Thoracic aorta (tissue), 2 donors: Measurements from ENCODE around the gene KIF7. TPM values are rescaled to one million over a fixed set of nuclear protein-coding genes. Genes with fewer than 3 reads are reported as not detected.

ENCODE experiments used
- ATAC-seq: fragments of 150-250 bp; one replicate; pipeline ENCODE4 v1.8.0; 2017; ENCODE audit warnings: low read depth; ENCODE audit not compliant: insufficient number of reproducible peaks, low FRiP score
- DNase-seq: peaks from one replicate; pipeline ENCODE4 v3.0.0-alpha.2; 2020; ENCODE audit warnings: low spot score
- H3K27ac ChIP-seq, 2 donors: fragments of 200-600 bp; sonication (generic); 1 replicate in 1 of 2; 2 replicates in 1 of 2; pipeline ENCODE4 v1.5.1; 2016; ENCODE audit warnings: mild to moderate bottlenecking in 2 of 2, moderate library complexity in 2 of 2
- H3K27me3 ChIP-seq: fragments of 200-600 bp; sonication (generic); replicated peaks from 2 replicates; pipeline ENCODE4 v1.6.0; 2016; ENCODE audit warnings: mild to moderate bottlenecking; ENCODE audit not compliant: insufficient read depth
- H3K36me3 ChIP-seq: fragments of 200-600 bp; sonication (generic); one replicate; pipeline ENCODE4 v1.5.1; 2016
- H3K4me1 ChIP-seq, 2 donors: fragments of 200-600 bp; sonication (generic); 1 replicate in 1 of 2; 2 replicates in 1 of 2; pipeline versions ENCODE4 v1.5.1 to v1.6.0; 2016; ENCODE audit warnings: low read depth in 2 of 2, mild to moderate bottlenecking in 1 of 2; ENCODE audit not compliant: control insufficient read depth in 1 of 2
- H3K4me3 ChIP-seq: fragments of 200-600 bp; sonication (generic); 2 replicates; pipeline ENCODE4 v1.5.1; 2016; ENCODE audit warnings: mild to moderate bottlenecking
- H3K9me3 ChIP-seq: fragments of 200-600 bp; sonication (generic); 2 replicates; pipeline ENCODE4 v1.5.1; 2016
- total RNA-seq, 2 donors: library from RNA; depleted of rRNA; stranded (reverse); fragments of >200 nt; gene quantifications; one replicate each; pipeline versions ENCODE4 v1.1.0 to v1.2.3, GENCODE V29; 2016
- TF ChIP-seq, protein P1 (sequence below): fragments of 200-600 bp; sonication (generic); IDR thresholded peaks from one replicate; pipeline ENCODE4 v1.5.1; 2019; ENCODE audit warnings: antibody characterized with exemption

The KIF7 gene
- total RNA-seq, 2 donors from 2014 or later = 26.4 to 28.4 TPM

DNA sequence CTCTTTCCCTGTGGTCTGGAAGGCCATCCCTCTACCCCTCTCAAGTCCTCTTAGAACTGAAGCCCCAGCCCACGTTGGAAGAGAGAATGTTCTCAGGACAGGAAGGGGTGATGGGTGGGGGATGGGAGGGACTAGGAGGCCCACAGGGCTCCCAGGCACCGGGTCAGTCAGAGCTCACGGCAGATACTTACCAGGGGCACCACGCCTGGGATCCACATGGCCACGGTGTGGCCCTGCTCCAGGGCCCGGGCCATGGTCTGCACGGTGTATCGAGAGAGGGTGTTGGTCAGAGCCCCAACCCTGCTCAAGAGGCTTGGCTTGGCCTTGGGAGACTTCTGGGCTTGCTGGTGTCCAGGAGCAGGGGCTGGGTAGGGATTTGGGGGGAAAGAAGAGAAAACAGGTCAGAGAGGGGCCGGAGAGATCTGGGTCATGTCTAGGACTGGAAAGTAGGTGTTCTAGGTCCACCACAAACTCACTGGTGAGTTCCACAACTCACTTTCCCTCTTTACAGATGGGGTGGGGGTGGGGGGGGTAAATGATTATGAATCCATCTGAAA, 14.1 kb upstream of the KIF7 start:
- Histone ChIP-seq H3K4me3 (no peak overlapping the region), H3K27me3 (no peaks in the 10 kb centered on the region), H3K9me3 (no peaks in the 10 kb centered on the region), H3K4me1 (peaks cover 20 to 50% of the 10 kb centered on the region in 2 donors), H3K36me3 (no peaks in the 10 kb centered on the region), H3K27ac (no peak overlapping the region)
- ATAC-seq (no peak), DNase-seq (no peak)
- TF ChIP-seq, protein P1, sequence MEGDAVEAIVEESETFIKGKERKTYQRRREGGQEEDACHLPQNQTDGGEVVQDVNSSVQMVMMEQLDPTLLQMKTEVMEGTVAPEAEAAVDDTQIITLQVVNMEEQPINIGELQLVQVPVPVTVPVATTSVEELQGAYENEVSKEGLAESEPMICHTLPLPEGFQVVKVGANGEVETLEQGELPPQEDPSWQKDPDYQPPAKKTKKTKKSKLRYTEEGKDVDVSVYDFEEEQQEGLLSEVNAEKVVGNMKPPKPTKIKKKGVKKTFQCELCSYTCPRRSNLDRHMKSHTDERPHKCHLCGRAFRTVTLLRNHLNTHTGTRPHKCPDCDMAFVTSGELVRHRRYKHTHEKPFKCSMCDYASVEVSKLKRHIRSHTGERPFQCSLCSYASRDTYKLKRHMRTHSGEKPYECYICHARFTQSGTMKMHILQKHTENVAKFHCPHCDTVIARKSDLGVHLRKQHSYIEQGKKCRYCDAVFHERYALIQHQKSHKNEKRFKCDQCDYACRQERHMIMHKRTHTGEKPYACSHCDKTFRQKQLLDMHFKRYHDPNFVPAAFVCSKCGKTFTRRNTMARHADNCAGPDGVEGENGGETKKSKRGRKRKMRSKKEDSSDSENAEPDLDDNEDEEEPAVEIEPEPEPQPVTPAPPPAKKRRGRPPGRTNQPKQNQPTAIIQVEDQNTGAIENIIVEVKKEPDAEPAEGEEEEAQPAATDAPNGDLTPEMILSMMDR = no peak

DNA sequence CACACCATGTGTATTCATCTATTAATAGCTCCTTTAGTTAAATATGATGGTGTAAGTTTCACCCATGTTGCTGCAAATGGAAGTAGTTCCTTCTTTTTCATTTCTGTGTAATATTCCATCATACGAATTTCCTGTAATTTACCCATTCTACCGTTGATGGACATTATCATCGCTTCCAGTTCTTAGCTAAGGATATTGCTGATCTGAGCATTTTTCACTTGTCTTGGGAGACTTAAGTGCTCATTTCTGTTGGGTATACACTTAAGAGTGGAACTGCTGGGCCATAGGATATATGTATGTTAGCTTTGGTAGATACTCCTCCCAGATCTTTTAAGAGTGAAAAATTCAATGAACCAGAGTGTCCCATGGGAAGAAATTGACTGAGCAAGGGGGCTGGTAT, 12.9 kb upstream of the KIF7 start:
- Histone ChIP-seq H3K27ac (no peak overlapping the region), H3K27me3 (no peaks in the 10 kb centered on the region), H3K9me3 (no peaks in the 10 kb centered on the region), H3K4me1 (peaks cover 19 to 45% of the 10 kb centered on the region in 2 donors), H3K36me3 (no peaks in the 10 kb centered on the region), H3K4me3 (no peak overlapping the region)
- ATAC-seq (no peak), DNase-seq (no peak)
- TF ChIP-seq, protein P1 = no peak

DNA sequence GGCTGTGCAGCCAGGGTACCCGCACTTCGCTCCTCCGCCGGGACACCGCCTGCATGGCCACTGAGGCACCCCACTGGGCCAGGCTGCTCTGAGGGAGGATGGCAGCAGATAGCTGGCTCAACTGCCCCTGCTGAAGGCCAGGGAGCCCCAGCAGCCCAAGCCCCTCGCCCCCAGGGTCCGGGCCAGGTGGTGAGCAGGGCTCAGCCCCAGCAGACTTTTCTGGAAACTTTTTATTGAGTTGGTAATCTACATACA, 12.4 kb upstream of the KIF7 start:
- Histone ChIP-seq H3K4me1 (peaks cover 19 to 45% of the 10 kb centered on the region in 2 donors), H3K27me3 (no peaks in the 10 kb centered on the region), H3K4me3 (no peak overlapping the region), H3K36me3 (no peaks in the 10 kb centered on the region), H3K27ac (no peak overlapping the region), H3K9me3 (no peaks in the 10 kb centered on the region)
- DNase-seq (no peak), ATAC-seq (no peak)
- TF ChIP-seq, protein P1 = no peak

DNA sequence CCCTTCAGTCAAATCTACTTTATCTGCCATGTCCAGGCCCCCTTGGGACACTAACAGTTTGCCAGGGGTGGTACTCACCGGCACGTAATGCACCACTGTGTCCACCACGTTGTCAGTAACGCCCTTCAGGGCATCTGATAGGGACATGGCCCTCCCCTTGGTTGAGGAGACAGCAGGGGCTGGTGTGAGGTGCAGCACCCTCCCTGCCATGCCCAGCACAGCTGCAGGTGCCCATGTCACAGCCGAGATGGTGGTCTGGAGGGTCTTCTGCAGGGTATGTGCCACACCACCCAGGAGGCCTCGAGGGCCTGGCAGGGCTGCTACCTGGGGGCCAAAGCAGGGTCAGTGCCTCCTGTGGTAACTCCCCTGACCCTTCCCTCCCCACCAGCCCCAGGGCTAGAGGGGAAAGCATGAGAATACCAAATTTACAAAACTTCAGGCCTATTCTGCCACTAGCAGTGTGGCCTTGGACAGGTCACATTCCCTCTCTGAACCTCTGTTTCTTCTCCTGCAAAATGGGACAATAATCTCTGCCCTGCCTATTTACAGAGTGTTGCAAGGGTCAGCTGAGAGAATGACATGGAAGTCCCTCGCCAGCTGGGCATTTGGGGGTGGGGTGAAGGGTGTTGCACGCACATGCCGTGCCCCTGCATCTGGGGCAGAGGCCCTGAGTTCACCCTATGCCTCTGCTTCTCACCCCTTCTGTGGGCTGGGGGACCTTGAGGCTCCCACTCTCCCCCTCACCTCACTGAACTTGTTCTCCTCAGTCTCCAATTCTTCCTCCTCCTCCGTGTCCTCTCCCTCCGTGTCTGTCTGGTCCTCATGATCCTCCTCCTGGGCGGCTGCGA, 11.8 kb upstream of the KIF7 start:
- no peaks in the 10 kb centered on the region for H3K9me3 ChIP-seq
- no peak for DNase-seq
- TF ChIP-seq, protein P1 = no peak

DNA sequence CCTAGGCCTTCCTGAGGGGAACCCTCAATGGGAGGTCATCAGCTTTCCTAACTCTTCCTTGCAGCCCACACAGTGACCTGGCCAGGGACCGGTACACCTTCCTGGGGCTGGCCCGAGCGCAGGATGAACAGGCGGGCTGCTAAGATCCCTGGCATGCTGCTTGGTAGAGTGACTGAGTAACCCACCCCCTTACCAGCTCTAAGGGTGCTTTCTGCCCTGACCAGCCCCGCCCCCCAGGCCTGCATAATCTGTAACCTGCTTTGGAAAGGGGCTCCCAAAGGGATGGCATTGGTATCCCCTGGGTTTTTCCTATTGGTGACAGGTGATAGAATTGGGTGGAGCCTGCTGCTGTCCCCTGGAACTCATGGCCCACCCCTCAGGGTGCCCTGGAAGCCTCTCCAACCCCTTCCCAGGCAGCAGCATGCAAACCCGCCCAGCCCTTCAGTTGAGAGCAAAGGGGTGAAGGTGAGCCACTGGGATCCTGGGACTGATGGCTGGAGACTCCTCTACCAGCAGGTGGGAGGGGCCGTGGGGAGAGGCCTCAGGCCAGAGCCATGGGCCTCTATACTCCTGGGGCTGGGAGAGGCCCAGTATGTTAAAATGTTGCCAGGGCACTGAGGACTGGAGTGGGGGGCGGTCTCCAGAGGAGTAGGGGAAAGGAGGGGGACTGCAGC, 11.1 kb upstream of the KIF7 start:
- DNase-seq (no peak), ATAC-seq (no peak)
- Histone ChIP-seq H3K4me1 (peaks cover 13 to 44% of the 10 kb centered on the region in 2 donors), H3K27me3 (no peaks in the 10 kb centered on the region), H3K36me3 (no peaks in the 10 kb centered on the region), H3K9me3 (no peaks in the 10 kb centered on the region), H3K27ac (peak overlapping the region; percentile 96), H3K4me3 (peak overlapping the region; percentile 65)
- TF ChIP-seq, protein P1 = no peak

More for the DNA sequence above, 11.8 kb upstream of the KIF7 start:
- Histone ChIP-seq H3K4me1 (peaks cover 19 to 45% of the 10 kb centered on the region in 2 donors), H3K27ac (peak overlapping the region; percentile 96), H3K36me3 (no peaks in the 10 kb centered on the region), H3K27me3 (no peaks in the 10 kb centered on the region), H3K4me3 (no peak overlapping the region)
- no peak for ATAC-seq
